ENCODE measurements around the gene QRFPR. TPM values are rescaled to one million over a fixed set of nuclear protein-coding genes. Genes with fewer than 3 reads are reported as not detected.

Gene QRFPR
- total and polyA plus RNA-seq, 2 experiments from 2014 or later = 0.17 TPM; not detected in 1

DNA sequence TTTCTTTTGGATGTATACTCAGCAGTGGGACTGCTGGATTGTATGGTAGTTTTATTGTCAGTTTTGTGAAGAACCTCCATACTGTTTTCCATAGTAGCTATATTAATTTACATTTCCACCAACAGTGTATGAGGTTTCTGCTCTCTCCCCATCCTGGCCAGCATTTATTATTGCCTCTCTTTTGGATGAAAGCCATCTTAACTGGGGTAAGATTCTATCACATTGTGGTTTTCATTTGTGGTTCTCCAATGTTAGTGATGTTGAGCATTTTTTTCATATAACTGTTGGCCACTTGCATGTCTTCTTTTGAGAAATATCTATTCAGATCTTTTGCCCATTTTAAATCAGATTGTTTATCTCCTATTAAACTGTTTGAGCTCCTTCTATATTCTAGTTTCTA lies 27.6 kb downstream of the QRFPR start:
- Histone ChIP-seq H3K4me3 (no peak overlapping the region), H3K4me2 (no peak overlapping the region), H3K27ac (no peak overlapping the region), H3K4me1 (ENCODE audit: insufficient read depth) (no peaks in the 10 kb centered on the region), H4K20me1 (ENCODE audit: insufficient read depth, poor library complexity, severe bottlenecking) (no peaks in the 10 kb centered on the region), H3K9me3 (ENCODE audit: low read depth) (no peaks in the 10 kb centered on the region), H3K79me2 (no peaks in the 10 kb centered on the region), H2AFZ (no peak overlapping the region), H3K27me3 (no peaks in the 10 kb centered on the region), H3K9me2 (replicated peaks; ENCODE audit: insufficient read depth) (no peaks in the 10 kb centered on the region), H3K36me3 (replicated peaks; ENCODE audit: insufficient read depth, low read depth) (no peaks in the 10 kb centered on the region)
- DNase-seq (ENCODE audit: low spot score) = no peak
- no peak for TF ChIP-seq EZH2 (IDR thresholded peaks at IDR 0.05; ENCODE audit: borderline replicate concordance)
- no peak for TF ChIP-seq EZH2phosphoT487 (IDR thresholded peaks at IDR 0.05; ENCODE audit: low read depth, severe bottlenecking, unreplicated experiment)
- TF ChIP-seq, protein P1, sequence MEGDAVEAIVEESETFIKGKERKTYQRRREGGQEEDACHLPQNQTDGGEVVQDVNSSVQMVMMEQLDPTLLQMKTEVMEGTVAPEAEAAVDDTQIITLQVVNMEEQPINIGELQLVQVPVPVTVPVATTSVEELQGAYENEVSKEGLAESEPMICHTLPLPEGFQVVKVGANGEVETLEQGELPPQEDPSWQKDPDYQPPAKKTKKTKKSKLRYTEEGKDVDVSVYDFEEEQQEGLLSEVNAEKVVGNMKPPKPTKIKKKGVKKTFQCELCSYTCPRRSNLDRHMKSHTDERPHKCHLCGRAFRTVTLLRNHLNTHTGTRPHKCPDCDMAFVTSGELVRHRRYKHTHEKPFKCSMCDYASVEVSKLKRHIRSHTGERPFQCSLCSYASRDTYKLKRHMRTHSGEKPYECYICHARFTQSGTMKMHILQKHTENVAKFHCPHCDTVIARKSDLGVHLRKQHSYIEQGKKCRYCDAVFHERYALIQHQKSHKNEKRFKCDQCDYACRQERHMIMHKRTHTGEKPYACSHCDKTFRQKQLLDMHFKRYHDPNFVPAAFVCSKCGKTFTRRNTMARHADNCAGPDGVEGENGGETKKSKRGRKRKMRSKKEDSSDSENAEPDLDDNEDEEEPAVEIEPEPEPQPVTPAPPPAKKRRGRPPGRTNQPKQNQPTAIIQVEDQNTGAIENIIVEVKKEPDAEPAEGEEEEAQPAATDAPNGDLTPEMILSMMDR (IDR thresholded peaks at IDR 0.05; ENCODE audit: poor library complexity) = no peak

DNA sequence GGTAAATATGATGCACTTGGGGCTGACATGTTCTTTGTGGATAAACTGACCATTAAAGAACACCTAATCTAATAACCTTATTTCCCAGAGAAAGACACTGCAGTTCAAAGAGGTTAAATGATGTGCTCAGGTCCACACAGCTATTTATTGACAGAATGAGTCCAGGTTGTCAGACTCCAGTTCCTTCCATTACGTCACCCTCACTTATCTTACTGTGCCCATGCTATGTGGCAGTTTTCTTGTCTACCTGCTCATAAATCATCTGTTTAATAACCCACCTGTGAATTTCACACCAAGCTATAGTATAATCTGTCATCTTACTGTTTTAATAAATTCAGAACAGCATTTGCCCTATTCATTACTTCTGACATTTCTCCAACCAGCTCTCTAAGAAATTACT lies 36.7 kb downstream of the QRFPR start:
- H3K4me2 ChIP-seq = no peak overlapping the region
- H3K9me3 ChIP-seq (ENCODE audit: low read depth) = no peaks in the 10 kb centered on the region
- no peaks in the 10 kb centered on the region for H3K27me3 ChIP-seq
- DNase-seq (ENCODE audit: low spot score) = peak; percentile 26
- H3K27ac ChIP-seq = no peak overlapping the region
- WGBS (ENCODE audit: low lambda C conversion rate, missing lambda C conversion rate) = 26% methylated on average over 1 of the region's 1 CpG
- no peak overlapping the region for H2AFZ ChIP-seq
- no peaks in the 10 kb centered on the region for H3K4me1 ChIP-seq (ENCODE audit: insufficient read depth)
- H4K20me1 ChIP-seq (ENCODE audit: insufficient read depth, poor library complexity, severe bottlenecking) = no peaks in the 10 kb centered on the region
- H3K36me3 ChIP-seq (replicated peaks; ENCODE audit: insufficient read depth, low read depth) = no peaks in the 10 kb centered on the region
- TF ChIP-seq, protein P1 (IDR thresholded peaks at IDR 0.05; ENCODE audit: poor library complexity) = no peak
- TF ChIP-seq EZH2phosphoT487 (IDR thresholded peaks at IDR 0.05; ENCODE audit: low read depth, severe bottlenecking, unreplicated experiment) = no peak
- H3K4me3 ChIP-seq = no peak overlapping the region
- H3K9me2 ChIP-seq (replicated peaks; ENCODE audit: insufficient read depth) = no peaks in the 10 kb centered on the region
- H3K79me2 ChIP-seq = no peaks in the 10 kb centered on the region

DNA sequence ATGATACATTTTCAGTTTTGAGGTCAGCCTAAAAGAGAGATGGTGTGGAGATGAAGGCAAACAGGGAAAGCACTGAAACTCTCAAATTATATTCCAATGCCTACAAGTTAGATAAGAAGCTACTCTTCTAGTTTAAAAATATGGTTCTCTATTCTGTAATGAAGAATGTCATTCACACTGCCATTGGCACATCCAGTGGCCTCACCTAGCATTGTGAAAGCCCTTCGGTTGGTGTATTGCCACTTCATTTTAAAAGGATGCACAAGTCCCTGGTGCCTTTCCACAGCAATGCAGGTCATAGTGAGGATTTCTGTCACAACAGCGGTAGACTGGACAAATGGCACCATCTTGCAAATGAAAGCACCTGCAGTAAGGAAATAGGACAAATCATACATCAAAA lies 40.6 kb downstream of the QRFPR start:
- H4K20me1 ChIP-seq (ENCODE audit: insufficient read depth, poor library complexity, severe bottlenecking) = no peaks in the 10 kb centered on the region
- H3K79me2 ChIP-seq = no peaks in the 10 kb centered on the region
- H3K27me3 ChIP-seq = no peaks in the 10 kb centered on the region
- DNase-seq (ENCODE audit: low spot score) = no peak
- H3K9me2 ChIP-seq (replicated peaks; ENCODE audit: insufficient read depth) = no peaks in the 10 kb centered on the region
- no peaks in the 10 kb centered on the region for H3K36me3 ChIP-seq (replicated peaks; ENCODE audit: insufficient read depth, low read depth)
- H3K27ac ChIP-seq = no peak overlapping the region
- no peak overlapping the region for H3K4me3 ChIP-seq
- WGBS (ENCODE audit: low lambda C conversion rate, missing lambda C conversion rate) = 88% methylated on average over 2 of the region's 2 CpGs
- H3K4me1 ChIP-seq (ENCODE audit: insufficient read depth) = no peaks in the 10 kb centered on the region
- H3K4me2 ChIP-seq = no peak overlapping the region
- H3K9me3 ChIP-seq (ENCODE audit: low read depth) = no peaks in the 10 kb centered on the region
- TF ChIP-seq, protein P1 (IDR thresholded peaks at IDR 0.05; ENCODE audit: poor library complexity) = no peak
- no peak for TF ChIP-seq EZH2phosphoT487 (IDR thresholded peaks at IDR 0.05; ENCODE audit: low read depth, severe bottlenecking, unreplicated experiment)
- no peak for TF ChIP-seq EZH2 (IDR thresholded peaks at IDR 0.05; ENCODE audit: borderline replicate concordance)
- H2AFZ ChIP-seq = no peak overlapping the region

DNA sequence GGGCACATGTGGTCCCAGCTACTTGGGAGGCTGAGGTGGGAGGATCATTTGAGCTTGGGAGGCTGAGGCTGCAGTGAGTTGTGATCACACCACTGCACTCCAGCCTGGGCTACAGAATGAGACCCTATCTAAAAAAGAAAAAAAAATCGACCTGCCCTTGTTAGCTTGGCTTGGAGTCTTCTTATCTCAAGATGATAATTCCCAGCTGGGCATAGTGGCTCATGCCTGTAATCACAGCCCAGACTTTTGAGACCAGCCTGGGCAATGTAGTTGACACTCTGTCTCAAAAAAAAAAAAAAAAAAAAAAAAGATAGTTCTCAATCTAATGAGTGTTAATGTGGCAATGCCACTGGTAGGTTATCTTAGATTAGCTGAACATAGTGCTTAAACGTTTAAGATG lies 41.0 kb downstream of the QRFPR start:
- Histone ChIP-seq H3K79me2 (no peaks in the 10 kb centered on the region), H2AFZ (no peak overlapping the region), H3K27me3 (no peaks in the 10 kb centered on the region), H4K20me1 (ENCODE audit: insufficient read depth, poor library complexity, severe bottlenecking) (no peaks in the 10 kb centered on the region), H3K27ac (no peak overlapping the region), H3K9me3 (ENCODE audit: low read depth) (no peaks in the 10 kb centered on the region), H3K4me3 (no peak overlapping the region), H3K4me2 (no peak overlapping the region), H3K4me1 (ENCODE audit: insufficient read depth) (no peaks in the 10 kb centered on the region), H3K36me3 (replicated peaks; ENCODE audit: insufficient read depth, low read depth) (no peaks in the 10 kb centered on the region), H3K9me2 (replicated peaks; ENCODE audit: insufficient read depth) (no peaks in the 10 kb centered on the region)
- TF ChIP-seq, protein P1 (IDR thresholded peaks at IDR 0.05; ENCODE audit: poor library complexity) = no peak
- TF ChIP-seq EZH2 (IDR thresholded peaks at IDR 0.05; ENCODE audit: borderline replicate concordance) = no peak
- no peak for TF ChIP-seq EZH2phosphoT487 (IDR thresholded peaks at IDR 0.05; ENCODE audit: low read depth, severe bottlenecking, unreplicated experiment)
- WGBS (ENCODE audit: low lambda C conversion rate, missing lambda C conversion rate) = 23% methylated on average over 2 of the region's 2 CpGs
- DNase-seq (ENCODE audit: low spot score) = no peak
